Mesangial cell (primary cell): ENCODE data around the gene TSFM. TPM values are rescaled to one million over a fixed set of nuclear protein-coding genes. Genes with fewer than 3 reads are reported as not detected.

Experiments used
- total RNA-seq: library from RNA; depleted of rRNA; stranded (reverse); fragments of >200 nt; gene quantifications from 2 replicates; pipeline ENCODE4 v1.2.3, GENCODE V29; 2015

The TSFM gene
- 29.5 and 42.2 TPM in 2 replicates for total RNA-seq

DNA sequence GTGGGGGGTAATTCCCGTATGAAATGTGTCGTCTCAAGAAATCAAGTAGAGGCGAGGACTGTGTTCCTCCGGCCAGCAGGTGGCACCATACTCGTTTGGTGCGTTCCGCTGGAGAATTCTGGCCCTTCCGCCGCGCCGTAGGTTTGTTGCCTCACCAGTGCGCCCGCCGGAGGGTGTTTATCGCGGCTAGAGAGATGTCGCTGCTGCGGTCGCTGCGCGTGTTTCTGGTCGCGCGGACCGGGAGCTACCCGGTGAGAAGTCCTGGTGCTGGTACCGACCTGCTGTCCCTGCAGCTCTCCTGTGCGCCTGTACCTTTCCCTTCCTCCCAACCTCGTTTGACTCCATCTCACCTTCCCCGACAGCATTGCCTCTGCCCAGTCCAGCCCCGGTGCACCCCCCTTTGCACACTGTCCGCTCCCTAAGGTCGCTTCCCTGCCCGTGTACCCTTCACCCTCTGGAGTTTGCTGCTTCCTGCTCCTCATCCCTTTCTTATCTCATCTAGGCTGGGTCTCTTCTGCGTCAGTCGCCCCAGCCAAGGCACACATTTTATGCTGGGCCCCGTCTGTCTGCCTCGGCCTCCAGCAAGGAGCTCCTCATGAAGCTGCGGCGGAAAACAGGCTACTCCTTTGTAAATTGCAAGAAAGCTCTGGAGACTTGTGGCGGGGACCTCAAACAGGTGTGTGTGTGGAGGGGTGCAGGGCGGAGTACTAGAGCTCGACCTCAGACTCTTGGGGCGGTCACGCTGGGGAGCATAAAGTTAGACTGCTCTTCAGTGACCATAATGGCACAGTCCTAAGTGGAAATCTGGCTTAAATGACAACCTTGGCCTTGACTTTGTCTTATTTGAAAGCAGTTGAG, at the start of gene TSFM:
Gene TSFM, plus strand, starts transcription at position 180 of the 858 bp plus-strand sequence. Its CDS starts 15 bp downstream, at position 195.

GRCh38 chr12:57738661-57739237, 43.8 kb upstream of the TSFM start, which contains the start of gene AGAP2:
Gene AGAP2 (minus strand): TSS chr12:57738742. CDS start chr12:57738246, 496 bp downstream.

DNA sequence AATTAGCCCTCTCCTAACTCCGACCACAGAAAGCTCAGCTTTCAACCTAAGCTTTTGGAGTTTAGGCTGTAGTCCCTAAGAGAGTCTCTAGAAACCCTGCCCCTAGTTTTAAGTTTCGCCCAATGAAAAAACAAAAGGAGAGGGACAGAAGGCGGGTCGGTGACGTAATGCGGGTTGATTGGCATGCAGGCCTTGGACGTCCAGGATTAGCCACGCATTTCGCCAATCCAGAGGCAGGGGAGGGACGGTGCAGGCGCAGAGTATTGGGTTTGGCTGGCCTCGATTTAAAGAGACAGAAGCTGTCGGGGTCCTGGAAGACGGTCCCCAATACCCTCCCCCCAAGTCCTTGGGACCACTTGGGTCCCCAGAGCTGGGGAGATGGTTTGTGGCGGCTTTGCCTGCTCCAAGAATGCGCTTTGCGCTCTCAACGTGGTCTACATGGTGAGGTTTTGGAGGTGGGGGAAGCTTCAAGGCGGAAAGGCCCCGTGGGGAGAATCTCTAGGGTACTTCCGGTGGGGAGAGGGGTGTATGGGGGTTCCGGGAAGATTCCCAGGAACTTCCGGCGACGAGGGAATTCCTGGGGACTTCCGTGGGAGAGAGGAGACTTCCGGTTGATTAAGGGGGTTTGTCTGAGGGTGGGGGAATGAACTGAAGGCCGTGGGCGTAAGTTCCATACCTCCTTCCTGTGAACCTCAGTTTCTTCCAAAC, 37.7 kb upstream of the TSFM start, which contains the start of gene TSPAN31:
Gene TSPAN31, plus strand, starts transcription at position 263 of the 708 bp plus-strand sequence. Its CDS starts 116 bp downstream, at position 379.

DNA sequence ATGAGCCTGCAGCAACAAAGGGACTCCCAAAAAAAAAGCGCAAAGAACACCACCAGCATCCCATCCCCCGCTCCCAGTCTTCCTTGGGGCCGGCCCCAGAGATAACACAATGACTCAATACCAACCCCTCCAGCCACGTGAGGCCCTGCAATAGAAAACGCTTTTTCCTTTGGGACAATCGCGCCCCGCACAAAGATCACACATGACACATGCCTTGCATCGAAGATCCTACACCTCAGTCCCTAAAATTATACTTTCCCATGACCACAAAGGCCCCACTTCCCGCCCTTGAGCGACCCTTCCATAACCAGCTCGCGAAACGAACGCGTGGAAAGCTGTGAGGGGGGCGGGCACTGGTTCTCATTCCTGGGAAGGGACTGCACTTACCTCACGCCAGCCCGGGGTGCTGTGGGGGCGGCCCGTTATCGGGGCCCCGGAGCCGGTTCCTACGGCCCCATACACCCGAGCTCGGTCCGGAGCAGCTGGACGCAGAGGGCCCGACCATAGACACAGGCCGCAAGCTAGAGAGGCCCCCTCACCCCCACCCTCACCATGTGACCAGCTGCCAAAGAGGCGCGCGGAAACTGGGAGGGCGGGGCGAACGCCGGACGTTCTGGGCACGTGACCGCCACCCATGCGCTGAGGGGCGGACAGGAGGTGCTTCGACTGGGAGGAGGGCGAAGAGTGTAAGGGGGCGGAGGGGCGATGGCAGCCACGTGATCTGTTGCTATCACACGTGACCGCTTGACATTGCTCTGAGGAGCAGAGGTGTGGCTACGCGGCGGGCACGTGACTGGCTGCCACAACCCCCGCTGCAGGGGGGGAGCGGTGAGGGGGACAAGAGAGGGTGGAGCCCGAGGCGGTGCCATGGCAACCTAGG, 30.6 kb upstream of the TSFM start, which contains the start of gene CDK4:
Gene CDK4, minus strand, starts transcription at position 523 of the 880 bp plus-strand sequence. CDS start 593 bp downstream, outside the sequence.

DNA sequence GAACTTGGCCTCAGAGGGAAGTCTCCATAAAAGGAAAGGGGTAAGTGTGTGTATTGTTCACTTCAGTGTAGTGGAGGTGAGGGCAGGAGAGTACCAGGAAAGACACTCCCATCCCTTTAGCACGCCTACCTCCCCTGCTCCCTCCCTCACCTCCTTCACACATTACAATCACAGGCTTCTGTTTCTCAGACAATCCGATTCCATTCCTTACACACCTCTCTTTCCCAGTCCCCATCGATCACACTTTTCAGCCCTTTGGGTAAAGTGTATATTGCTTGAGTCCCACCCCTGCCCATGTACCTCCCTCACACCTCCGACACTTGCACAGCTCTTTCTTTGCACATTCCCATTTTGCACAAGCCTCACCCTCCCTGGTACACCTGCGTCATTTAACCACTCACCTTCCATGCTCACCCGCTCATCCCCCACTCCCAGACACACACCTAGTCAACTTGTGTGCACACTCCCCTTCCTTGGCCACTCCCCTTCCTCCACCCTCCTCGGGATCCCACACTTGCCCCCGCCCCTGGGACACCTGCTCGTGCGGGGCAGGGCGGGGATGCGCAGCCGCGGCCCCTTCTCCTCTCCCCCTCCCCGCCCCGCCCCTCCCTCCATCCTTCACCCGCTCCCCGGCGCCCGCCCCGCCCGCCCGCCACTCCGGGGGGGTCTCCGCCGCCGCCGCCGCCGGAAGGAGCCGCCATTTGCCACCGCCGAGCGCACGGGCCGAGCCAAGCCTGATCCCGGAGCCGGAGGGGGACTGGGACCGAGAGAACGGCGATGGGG, 28.0 kb upstream of the TSFM start, which contains the start of gene MARCHF9:
Gene MARCHF9, plus strand, starts transcription at position 693 of the 783 bp plus-strand sequence. CDS start 426 bp downstream, outside the sequence.

GRCh38 chr12:57766464-57767304, 15.9 kb upstream of the TSFM start, which contains the start of gene CYP27B1:
Gene CYP27B1 (minus strand): TSS chr12:57767078. CDS start chr12:57767041, 37 bp downstream.

DNA sequence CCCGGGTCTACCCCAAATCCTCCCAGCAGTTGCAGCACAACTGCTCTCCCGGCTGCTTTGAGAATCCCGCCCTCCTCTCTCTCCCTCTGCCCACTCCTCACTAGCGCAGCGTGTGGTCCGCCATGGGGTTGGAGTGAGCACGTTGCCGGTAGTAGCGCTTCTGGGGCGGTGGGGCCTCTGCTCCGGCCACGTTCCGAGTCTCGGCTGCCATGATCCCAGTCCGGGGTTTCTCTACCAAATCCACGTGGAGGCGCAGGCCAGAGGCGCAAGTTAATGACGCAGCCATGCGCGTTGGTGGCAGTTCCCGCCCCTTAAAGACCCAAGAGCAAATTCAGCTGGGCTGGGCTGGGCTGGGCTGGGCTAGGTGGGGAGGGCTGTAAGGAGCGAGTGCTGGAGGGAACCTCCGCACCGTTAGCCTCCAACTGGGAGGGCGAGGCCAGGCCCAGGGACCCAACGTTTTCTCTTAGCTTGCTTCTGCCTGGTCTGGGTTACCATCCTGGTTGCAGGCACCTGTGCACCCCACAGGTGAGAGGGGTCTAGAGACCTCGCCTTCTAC, 10.6 kb upstream of the TSFM start, which contains the start of gene METTL1:
Gene METTL1, minus strand, starts transcription at position 233 of the 556 bp plus-strand sequence. Its CDS starts 22 bp downstream, at position 211.

GRCh38 chr12:57772429-57773322, 9.9 kb upstream of the TSFM start, which contains the start of gene EEF1AKMT3:
Gene EEF1AKMT3 (plus strand): TSS chr12:57772614. CDS start chr12:57772725, 111 bp downstream.

GRCh38 chr12:57846577-57847319, 64.2 kb downstream of the TSFM start, which contains the start of gene CTDSP2:
Gene CTDSP2 (minus strand): TSS chr12:57846729. CDS start chr12:57846435, 294 bp downstream.

Other genes starting within 250 kb of the TSFM start
- gene DCTN2, start 235.6 kb upstream of the TSFM start, total RNA-seq, result 211 and 214 TPM in 2 replicates
- gene KIF5A, start 232.7 kb upstream of the TSFM start, total RNA-seq, result 0.98 and 1.4 TPM in 2 replicates
- 23.8 and 30.6 TPM in 2 replicates for gene PIP4K2C, start 191.6 kb upstream of the TSFM start, total RNA-seq
- 13.0 and 40.6 TPM in 2 replicates for gene DTX3, start 178.0 kb upstream of the TSFM start, total RNA-seq
- 5.4 and 6.1 TPM in 2 replicates for gene ARHGEF25, start 171.4 kb upstream of the TSFM start, total RNA-seq
- 0.76 and 6.2 TPM in 2 replicates for gene B4GALNT1, start 149.6 kb upstream of the TSFM start, total RNA-seq
- gene OS9, start 88.7 kb upstream of the TSFM start, total RNA-seq, result 132 and 162 TPM in 2 replicates
- gene AGAP2, start 44.0 kb upstream of the TSFM start, total RNA-seq, result 0.25 TPM in 1 of 2 replicates, not detected in the other
- gene TSPAN31, start 37.7 kb upstream of the TSFM start, total RNA-seq, result 28.4 and 38.9 TPM in 2 replicates
- 223 and 252 TPM in 2 replicates for gene CDK4, start 30.5 kb upstream of the TSFM start, total RNA-seq
- 5.4 and 17.5 TPM in 2 replicates for gene MARCHF9, start 27.7 kb upstream of the TSFM start, total RNA-seq
- 0.65 and 2.3 TPM in 2 replicates for gene CYP27B1, start 15.7 kb upstream of the TSFM start, total RNA-seq
- 16.5 and 26.9 TPM in 2 replicates for gene METTL1, start 10.7 kb upstream of the TSFM start, total RNA-seq
- gene EEF1AKMT3, start 10.2 kb upstream of the TSFM start, total RNA-seq, result 5.9 and 10.1 TPM in 2 replicates
- under 0.01 and 0.38 TPM in 2 replicates for gene AVIL, start 35.9 kb downstream of the TSFM start, total RNA-seq
- 69.4 and 122 TPM in 2 replicates for gene CTDSP2, start 63.9 kb downstream of the TSFM start, total RNA-seq
- gene ATP23, start 158.8 kb downstream of the TSFM start, total RNA-seq, result 11.7 and 13.4 TPM in 2 replicates